HG03095 (cell line): ENCODE results near the gene IL17C.
"Not testable (repeated sequence)": the region's sequence is repeated elsewhere in the genome, so short reads cannot be mapped to it uniquely, and the experiment has no call there.

ENCODE experiments used
- ATAC-seq: cut with Tn5 transposase; IDR thresholded peaks from one replicate; pipeline ENCODE4 v1.9.1; 2021; ENCODE audit warnings: moderate library complexity; ENCODE audit not compliant: unreplicated experiment

IL17C gene

DNA sequence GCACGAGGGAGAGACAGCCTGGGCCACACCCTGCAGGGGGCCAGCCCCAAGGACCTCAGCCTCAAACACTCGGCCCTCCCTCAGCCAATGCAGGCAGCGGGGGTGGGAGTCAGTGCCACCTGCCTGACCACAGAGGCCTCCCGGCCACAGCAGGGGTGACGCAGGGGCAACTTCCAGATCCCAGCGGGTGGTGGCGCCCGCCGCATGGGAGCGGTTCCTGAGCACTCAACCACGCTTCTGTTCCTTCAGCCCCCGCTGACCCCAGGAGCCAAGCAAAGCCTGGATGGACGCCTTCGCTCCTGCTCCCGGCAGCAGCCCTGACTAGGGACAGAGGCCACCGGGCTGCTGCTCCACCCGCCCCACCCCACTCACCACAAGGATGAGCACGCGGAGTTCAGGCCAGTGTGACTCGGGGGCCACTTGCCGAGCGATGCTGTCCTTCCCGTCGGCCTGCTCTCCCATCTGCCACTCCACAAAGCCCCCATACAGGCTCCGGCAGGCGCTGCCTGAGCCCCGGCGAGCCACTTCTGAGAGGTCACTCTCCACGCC, 17.4 kb downstream of the IL17C start:
- ATAC-seq, result no peak

DNA sequence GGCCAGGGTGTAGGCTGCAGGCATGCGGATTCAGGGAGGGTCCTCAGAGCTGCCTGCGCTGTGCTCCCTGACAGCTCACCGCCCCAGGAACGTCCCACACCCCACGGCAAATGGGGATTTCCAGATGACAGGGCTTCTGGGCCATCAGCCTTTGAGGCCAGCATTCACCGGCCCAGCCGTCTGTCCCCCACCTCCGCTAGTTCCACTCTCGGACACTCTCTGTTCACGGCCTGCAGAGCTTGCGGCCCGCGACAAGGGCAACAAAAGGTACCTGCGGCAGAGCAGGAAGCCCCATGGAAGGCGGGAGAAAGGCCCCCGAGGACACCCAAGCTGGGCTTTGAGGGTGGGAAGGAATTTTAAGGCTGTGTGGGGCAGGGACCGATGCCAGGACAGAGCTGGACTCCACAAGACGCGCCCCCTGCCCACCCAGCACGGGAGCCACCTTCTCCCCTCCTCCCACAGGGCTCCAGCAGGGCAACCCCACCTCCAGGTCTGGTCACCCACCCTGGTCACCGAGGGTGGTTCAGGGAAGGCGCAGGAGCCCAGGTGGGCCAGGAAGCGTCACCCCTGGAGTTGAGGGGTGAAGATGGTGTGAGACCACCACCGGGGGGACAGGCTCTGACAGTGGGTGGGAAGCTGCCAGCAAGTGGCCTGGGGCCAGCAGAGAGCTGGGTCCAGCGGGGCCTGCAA, 18.1 kb downstream of the IL17C start:
- ATAC-seq, result no peak

- no peak for ATAC-seq
Observed at GRCh38 chr16:88657371-88657770, 19.0 kb downstream of the IL17C start.

DNA sequence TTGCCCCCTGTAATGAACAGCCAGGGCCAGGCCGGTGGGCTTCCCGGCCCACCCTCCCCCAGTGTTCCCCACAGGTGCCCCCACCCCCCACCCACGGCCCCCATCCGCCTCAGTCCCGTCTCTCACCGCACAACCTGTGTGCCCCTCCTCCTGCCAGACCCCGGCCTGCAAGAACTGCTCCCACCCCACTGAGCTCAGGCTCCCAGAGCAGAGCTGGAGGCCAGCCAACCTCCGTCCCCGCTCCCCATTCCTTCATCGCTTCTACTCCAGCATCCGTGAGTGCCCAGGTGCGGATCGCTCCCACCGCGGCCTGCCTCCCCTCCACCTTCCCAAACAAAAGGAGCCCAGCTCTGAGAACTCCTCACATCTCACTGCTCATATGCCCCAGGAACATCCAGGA, 20.3 kb downstream of the IL17C start:
- no peak for ATAC-seq

- no peak for ATAC-seq
Observed at GRCh38 chr16:88659160-88659559, 20.8 kb downstream of the IL17C start.

DNA sequence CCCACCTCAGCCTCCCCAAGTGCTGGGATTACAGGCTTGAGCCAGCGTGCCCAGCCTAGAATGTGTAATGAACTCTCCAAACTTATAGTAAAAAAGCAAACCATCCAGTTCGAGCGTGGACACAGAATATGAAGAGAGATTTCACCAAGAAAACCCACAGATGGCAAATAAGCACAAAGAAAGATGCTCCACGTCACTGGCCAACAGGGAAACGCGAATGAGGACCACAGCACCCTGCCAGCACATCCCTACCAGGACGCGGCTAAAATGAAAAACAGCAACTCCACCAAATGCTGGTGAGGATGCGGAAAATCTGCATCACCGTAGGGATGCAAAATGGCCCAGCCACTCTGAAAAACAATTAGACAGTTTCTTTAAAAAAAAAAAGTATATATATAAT, 23.1 kb downstream of the IL17C start:
- no peak for ATAC-seq

- ATAC-seq, result no peak
Observed at GRCh38 chr16:88662222-88662842, 24.0 kb downstream of the IL17C start.

- peak; percentile 88 for ATAC-seq
Observed at GRCh38 chr16:88662843-88663606, 24.7 kb downstream of the IL17C start, which contains the start of gene MVD. TSS of gene MVD (minus strand) at chr16:88663091. CDS start at chr16:88663080, 11 bp downstream.

DNA sequence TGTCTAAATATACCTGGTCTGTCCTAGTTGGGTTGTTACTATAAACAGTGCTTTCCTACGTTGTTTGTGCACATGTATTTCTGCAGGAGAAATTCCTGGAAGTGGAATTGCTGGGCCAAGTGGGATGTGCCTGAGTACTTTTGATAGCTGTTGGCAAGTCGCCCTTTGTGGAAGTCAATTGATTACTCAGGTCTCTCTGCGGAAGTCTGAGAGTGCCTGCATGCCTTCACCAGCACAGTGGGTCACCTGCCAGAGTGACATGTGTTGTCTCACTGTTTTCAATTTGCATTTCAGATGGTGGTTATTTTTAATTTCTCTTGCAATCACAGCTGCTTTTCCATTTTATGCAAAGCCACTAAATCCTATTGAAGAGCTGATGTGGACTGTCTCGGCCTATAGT, 26.8 kb downstream of the IL17C start:
- ATAC-seq, result no peak

- ATAC-seq, result no peak
Observed at GRCh38 chr16:88665570-88665969, 27.2 kb downstream of the IL17C start.

- no peak for ATAC-seq
Observed at GRCh38 chr16:88667461-88667860, 29.1 kb downstream of the IL17C start.

DNA sequence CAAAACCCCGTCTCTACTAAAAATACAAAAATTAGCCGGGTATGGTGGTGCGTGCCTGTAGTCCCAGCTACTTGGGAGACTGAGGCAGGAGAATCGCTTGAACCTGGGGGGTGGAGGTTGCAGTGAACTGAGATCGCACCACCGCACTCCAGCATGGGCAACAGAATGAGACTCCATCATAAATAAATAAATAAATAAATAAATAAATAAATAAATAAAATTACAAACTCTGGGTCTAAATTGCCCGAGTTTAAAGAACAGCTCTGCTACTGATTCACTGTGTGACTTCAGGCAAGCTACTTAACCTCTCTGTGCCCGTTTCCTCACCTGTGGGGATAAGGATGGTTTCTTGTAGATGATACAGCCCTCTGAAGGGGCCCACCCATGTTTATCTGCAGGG, 31.1 kb downstream of the IL17C start:
- ATAC-seq, result not testable (repeated sequence)

- ATAC-seq, result no peak
Observed at GRCh38 chr16:88669980-88670379, 31.6 kb downstream of the IL17C start.

DNA sequence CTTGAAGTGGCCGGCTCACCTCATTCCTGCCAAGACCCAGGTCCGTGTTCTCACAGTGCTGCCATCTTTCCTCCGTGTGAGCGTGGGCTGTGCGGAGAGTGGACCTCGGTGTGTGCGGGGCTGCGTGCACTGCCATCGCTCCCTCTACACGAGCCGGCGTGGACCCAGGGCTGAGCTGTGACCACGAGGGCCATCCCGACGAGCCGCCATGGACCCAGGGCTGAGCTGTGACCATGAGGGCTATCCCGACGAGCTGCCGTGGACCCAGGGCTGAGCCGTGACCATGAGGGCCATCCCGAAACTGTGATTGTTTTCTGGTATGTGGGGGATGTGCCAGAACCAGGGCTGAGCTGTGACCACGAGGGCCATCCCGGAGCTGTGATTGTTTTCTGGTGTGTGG, 33.4 kb downstream of the IL17C start:
- no peak for ATAC-seq

DNA sequence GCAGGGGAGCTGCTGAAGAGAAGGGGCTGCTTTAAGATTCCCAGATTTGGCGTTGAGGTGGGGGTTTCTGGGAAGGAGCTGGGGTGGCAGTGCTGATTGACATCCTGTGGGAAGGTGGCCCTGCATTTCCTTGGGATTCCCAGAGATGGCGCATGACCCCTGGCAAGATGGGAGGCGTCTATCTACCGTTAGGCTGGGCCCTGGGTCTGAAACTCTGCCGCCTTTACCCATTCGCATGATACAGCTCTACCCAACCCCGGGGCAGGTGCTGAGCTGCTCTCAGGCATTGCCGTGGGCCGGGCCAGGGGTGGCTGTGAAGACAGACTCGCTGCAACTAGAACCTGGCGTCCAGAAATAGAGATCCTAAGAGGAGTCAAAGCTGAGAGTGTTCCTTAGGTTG, 34.4 kb downstream of the IL17C start:
- ATAC-seq, result no peak

DNA sequence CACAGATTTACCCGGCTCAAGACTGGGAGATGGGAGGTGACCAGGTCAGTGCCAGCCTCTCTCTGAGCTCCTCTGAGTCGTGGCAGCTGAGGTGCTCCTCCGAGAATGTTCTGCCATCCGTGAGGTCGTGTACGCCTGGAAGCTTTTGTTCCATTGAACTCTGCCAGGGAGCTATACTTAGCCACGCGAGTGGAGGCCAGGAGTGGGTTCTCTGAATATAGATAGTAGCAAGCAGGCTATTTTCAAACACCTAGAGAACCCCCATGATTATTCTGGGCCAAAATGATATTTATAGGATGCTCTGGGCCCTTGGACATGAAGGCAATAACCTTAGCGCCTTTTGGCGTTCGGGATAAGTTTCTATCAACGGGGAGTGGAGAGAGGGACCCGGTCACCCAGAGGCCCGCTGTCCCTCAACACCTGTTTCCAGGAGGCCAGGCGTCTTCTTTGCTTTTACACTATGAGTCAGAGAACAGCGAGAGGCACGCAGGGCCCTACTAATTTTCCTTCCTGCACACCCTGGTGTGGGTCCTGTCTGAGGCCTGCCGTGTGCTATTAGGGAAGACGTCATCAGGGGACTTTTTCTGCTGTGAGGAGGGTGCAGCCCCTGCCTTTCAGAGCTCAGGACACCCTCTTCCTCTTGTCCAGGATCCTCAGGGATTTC, 35.5 kb downstream of the IL17C start:
- ATAC-seq, result no peak

- no peak for ATAC-seq
Observed at GRCh38 chr16:88676502-88677242, 38.3 kb downstream of the IL17C start.

DNA sequence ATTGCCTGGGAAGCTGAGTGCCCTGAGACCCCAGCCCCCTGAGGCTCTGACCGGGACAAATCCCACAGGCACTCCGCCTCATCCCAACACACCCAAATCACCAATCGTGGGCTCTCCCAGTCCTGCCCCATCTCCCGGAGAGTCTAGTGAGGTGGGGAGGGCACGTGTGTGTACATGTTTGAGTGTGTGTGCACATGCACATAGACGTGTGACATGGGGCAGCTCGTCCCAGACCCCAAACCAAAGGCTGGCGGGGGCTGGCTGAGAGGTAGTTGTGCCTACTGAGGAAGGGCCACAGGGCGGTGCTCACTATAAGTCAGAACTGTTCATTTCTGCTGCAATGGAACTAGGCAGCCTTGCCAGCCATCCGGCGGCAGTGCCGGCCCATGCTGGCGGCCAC, 39.3 kb downstream of the IL17C start:
- ATAC-seq, result no peak

DNA sequence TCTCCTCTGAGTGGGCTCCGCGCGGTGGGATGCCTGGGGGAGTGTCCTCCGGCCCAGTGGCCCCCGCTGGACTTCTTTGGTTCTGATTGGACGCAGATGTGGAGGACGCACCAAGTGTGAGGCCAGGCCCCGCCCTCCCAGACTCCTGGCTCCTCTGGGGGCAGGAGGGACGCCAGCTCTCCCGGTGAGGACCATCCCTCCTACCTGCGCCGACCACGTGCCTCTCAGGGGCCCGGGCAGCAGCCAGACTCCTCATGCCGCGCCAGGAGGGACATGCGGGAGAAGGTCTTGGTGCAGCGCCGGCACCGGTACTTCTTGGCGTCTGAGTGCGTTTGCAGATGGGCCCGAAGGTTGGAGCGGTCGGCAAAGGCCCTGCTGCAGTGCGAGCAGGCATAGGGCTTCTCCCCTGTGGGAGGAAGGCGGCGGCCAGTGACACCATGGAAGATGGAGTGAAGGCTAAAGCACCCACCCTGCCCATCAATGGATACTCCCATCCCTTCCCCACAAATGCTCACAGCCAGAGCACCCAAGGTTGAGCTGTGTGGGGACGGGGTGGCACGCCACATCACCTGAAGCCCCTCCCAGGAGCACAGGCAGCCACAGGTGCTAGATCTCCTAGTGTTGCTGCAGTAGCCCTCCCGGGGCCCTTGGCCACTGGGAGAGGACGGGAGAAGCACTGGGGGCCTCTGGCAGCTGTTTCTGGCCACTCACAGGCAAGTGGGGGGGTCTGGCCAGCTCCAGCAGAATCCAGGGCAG, 40.0 kb downstream of the IL17C start:
- ATAC-seq, result no peak

DNA sequence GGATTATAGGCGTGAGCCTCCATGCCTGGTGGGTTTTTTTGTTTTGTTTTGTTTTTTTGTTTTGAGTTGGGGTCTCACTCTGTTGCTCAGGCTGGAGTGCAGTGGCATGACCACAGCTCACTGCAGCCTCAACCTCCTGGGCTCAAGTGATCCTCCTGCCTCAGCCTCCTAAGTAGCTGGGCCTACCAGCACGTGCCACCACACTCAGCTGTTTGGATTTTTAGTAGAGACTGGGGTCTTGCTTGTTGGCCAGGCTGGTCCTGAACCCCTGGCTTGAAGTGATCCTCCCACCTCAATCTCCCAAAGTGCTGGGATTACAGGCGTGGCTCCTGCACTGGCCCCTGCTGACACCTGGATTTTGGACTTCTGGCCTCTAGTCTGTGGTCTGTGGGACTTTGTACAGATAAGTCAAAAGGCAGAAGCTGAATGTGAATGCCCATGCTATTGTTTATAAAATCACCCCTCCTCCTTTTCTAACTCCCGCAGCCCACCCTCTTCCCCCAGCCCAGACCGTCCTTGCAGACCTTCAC, 42.2 kb downstream of the IL17C start:
- ATAC-seq, result no peak
